Posterior vena cava (tissue), 2 donors: ENCODE measurements around the gene COL5A3. TPM values are rescaled to one million over a fixed set of nuclear protein-coding genes. Genes with fewer than 3 reads are reported as not detected.

Experiments
- DNase-seq: peaks from one replicate; pipeline ENCODE4 v3.0.0-alpha.2; 2020; ENCODE audit warnings: low spot score
- intact Hi-C, 2 donors: fragments of 100-400 bp; cut with DNase I; formaldehyde crosslinking; loops; one replicate each; pipeline versions ENCODE4 v1.14.1 to v1.14.2; 2022 to 2023
- total RNA-seq, 2 donors: library from RNA; stranded (reverse); fragmentation: NEBNext Ultra II Directional; extraction: Animal tissue kit (Norgen Biotek cat#: 25700); gene quantifications; one replicate each; pipeline ENCODE4 v1.2.1, GENCODE V29; 2021
- donor health status: DM: yes; HTN: yes; CAD: no.
- donor health status: DM: yes; HTN: yes; CAD: no.

COL5A3 gene
- total RNA-seq, 2 donors from 2014 or later, result 10.7 to 23.4 TPM

GRCh38 chr19:9991425-9992191 is 18.7 kb downstream of the COL5A3 start:
- no peak for DNase-seq

GRCh38 chr19:9989504-9989903 is 20.8 kb downstream of the COL5A3 start:
- no peak for DNase-seq
- intact Hi-C loops, result no loop called here

More at GRCh38 chr19:9991425-9992191, 18.7 kb downstream of the COL5A3 start:
- intact Hi-C loops, result no loop called here

GRCh38 chr19:9986787-9987281 is 23.5 kb downstream of the COL5A3 start:
- intact Hi-C loops, result no loop called here
- DNase-seq, result peak; percentile 83

- intact Hi-C loops, result no loop called here
- DNase-seq, result no peak
Measured at GRCh38 chr19:9981406-9982260, 28.7 kb downstream of the COL5A3 start.

- intact Hi-C loops, result no loop called here
- DNase-seq, result no peak
Measured at GRCh38 chr19:9972103-9972502, 38.2 kb downstream of the COL5A3 start.

GRCh38 chr19:9971166-9971897 is 39.0 kb downstream of the COL5A3 start:
- intact Hi-C loops, result no loop called here
- no peak for DNase-seq

GRCh38 chr19:9970481-9970880 is 39.8 kb downstream of the COL5A3 start:
- intact Hi-C loops, result no loop called here
- no peak for DNase-seq

GRCh38 chr19:9969688-9969975 is 40.7 kb downstream of the COL5A3 start:
- DNase-seq, result no peak
- intact Hi-C loops, result no loop called here

- no peak for DNase-seq
- intact Hi-C loops, result no loop called here
Measured at GRCh38 chr19:9968820-9969687, 41.2 kb downstream of the COL5A3 start.

GRCh38 chr19:9967326-9967725 is 43.0 kb downstream of the COL5A3 start:
- intact Hi-C loops, result no loop called here
- no peak for DNase-seq

- no peak for DNase-seq
- intact Hi-C loops, result no loop called here
Measured at GRCh38 chr19:9966448-9966847, 43.9 kb downstream of the COL5A3 start.

- no peak for DNase-seq
- intact Hi-C loops, result no loop called here
Measured at GRCh38 chr19:9966024-9966423, 44.3 kb downstream of the COL5A3 start.

- intact Hi-C loops, result no loop called here
- no peak for DNase-seq
Measured at GRCh38 chr19:9962623-9963290, 47.5 kb downstream of the COL5A3 start.

GRCh38 chr19:9961103-9961502 is 49.2 kb downstream of the COL5A3 start:
- no peak for DNase-seq
- intact Hi-C loops, result no loop called here

- no peak for DNase-seq
Measured at GRCh38 chr19:9958379-9958821, 51.9 kb downstream of the COL5A3 start.

GRCh38 chr19:9956956-9957355 is 53.3 kb downstream of the COL5A3 start:
- DNase-seq, result no peak
- intact Hi-C loops, result no loop called here

More at GRCh38 chr19:9958379-9958821, 51.9 kb downstream of the COL5A3 start:
- intact Hi-C loops, result no loop called here

GRCh38 chr19:9953802-9954542 is 56.3 kb downstream of the COL5A3 start:
- intact Hi-C loops, result no loop called here
- DNase-seq, result no peak

GRCh38 chr19:9952276-9952675 is 58.0 kb downstream of the COL5A3 start:
- intact Hi-C loops, result no loop called here

More at GRCh38 chr19:9952276-9952675, 58.0 kb downstream of the COL5A3 start:
- no peak for DNase-seq
